Stimulated activated CD4-positive, alpha-beta T cell treated with anti-CD3 and anti-CD28 coated beads, Interleukin-4, amount 100 ng/mL, for 1 hour (primary cell): Measurements from ENCODE around the gene VRTN.
"Not testable (repeated sequence)": the region's sequence is repeated elsewhere in the genome, so short reads cannot be mapped to it uniquely, and the experiment has no call there.

Experiments used
- DNase-seq: peaks from one replicate; pipeline ENCODE4 v3.0.0-alpha.2; 2020

VRTN gene

DNA sequence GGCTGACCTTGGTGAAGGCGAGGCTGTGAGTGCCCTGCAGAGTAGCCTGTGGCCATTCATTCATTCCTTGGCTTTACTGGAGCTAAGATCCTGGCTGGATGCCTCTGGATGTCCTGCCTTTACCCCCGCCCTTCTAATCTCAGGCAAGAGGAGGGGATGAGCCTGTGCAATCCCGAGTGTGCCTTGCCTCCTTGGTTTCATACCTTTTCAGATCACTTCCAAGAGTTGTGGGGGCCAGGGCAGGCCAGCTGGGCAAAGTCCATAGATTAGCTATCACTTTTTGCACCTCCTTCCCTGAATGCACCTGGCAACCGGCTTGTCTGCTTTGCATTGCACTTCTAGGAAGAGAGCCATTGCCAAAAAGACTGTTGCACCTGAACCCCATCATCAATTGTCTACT, 1.5 kb downstream of the VRTN start:
- no peak for DNase-seq

DNA sequence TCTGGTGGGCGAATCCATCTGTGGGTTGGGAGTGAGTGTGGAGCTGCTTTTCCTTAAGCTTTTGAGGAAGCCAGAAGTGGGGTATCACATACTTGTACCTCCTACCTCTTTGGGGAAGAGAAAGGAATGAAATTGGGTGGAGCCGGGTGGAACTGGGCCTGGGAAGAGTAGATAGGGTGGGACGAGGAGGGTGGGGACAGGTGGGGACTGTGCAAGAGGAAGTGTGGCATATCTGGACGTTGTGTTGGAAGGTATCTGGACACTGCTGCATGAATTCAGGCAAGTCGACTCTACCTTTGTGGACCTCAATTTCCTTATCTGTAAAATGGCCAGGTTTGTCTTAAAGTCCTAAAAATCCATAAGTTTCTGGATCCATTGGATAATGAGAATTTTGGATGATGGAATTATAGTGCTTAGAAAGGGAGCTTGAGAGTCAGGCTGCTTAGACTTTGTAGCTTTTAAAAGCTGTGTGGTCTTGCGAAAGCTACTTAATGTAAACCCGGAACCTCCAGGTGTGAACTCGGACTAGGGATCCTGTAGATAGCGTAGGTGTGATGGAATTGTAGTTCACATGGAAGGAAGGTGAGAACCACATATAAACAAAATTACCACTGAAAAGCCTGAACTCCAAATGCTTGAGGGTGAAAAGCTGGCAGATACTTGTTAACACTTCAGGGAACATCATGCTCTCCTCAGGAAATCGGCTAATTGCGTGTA, 2.1 kb downstream of the VRTN start:
- no peak for DNase-seq

DNA sequence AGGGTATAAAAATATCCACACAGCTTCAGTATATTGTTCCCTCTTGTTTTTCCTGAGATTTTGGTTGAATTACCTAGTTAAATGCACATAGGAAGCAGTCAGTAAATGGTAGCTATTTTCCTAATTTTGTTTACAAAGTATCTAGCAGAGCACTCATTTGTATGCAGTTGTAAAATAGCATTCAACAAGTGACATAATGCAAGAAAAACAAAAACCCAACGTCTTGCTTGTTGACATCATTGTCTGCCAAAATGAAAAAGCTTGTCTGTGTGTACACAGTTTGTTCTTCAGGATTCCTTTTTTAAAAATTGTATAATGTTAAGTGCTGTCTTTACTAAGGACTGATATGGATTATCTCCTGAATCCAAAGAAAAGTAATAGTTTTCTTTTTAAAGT, 2.7 kb downstream of the VRTN start:
- no peak for DNase-seq

DNA sequence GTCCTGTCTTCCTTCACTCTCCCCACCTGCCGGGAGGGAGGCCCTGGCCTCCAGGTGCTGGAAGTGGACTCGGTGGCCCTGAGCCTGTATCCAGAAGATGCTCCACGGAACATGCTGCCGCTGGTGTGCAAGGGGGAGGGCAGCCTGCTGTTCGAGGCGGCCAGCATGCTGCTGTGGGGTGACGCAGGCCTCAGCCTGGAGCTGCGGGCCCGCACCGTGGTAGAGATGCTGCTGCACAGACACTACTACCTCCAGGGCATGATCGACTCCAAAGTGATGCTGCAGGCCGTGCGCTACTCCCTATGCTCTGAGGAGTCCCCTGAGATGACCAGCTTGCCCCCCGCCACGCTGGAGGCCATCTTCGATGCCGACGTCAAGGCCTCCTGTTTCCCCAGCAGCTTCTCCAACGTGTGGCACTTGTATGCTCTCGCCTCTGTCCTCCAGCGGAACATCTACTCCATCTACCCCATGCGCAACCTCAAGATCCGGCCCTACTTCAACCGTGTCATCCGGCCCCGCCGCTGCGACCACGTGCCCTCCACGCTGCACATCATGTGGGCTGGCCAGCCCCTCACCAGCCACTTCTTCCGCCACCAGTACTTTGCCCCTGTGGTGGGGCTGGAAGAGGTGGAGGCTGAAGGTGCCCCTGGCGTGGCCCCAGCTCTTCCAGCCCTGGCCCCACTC, 8.8 kb downstream of the VRTN start:
- DNase-seq, result no peak

DNA sequence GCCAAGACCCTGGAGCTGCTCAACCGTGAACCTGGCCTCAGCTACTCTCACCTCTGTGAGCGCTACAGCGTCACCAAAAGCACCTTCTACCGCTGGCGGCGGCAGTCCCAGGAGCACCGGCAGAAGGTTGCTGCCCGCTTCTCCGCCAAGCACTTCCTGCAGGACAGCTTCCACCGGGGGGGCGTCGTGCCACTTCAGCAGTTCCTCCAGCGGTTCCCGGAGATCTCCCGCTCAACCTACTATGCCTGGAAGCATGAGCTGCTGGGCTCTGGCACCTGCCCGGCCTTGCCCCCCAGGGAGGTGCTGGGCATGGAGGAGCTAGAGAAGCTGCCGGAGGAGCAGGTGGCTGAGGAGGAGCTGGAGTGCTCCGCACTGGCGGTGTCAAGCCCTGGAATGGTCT, 9.3 kb downstream of the VRTN start:
- DNase-seq, result no peak

DNA sequence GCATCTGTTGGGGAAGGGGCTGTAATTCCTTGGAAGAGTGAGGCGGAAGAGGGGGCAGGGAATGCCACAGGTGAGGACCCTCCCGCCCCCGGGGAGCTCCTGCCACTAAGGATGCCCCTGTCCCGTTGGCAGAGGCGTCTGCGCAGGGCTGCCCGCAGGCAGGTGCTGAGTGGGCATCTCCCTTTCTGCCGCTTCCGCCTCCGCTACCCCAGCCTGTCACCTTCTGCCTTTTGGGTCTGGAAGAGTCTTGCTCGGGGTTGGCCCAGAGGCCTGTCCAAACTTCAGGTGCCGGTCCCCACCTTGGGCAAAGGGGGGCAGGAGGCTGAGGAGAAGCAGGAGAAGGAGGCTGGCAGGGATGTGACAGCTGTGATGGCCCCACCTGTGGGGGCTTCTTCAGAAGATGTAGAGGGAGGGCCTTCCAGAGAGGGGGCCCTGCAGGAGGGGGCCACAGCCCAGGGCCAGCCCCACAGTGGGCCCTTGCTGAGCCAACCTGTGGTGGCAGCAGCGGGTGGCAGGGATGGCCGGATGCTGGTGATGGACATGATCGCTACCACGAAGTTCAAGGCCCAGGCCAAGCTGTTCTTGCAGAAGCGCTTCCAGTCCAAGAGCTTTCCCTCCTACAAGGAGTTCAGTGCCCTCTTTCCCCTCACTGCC, 10.0 kb downstream of the VRTN start:
- DNase-seq, result no peak

DNA sequence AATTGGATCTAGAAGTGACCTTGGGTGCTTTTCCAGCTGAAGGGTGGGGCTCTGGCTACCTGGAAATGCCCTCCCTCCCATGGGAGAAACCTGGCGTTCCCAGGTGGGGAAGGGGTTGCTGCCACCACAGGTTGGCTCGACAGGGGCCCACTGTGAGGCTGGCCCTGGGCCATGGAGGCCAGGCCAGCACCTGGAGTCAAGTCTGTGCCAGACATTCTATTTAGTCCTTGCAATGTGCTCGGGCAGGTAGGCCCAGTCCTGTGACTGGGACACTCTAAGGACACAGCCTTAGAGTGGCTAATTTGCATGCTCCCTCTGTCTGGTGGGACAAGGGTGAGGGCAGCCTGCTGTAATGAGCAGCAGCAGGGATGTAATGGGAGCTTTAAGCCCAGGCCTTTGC, 11.9 kb downstream of the VRTN start:
- no peak for DNase-seq

DNA sequence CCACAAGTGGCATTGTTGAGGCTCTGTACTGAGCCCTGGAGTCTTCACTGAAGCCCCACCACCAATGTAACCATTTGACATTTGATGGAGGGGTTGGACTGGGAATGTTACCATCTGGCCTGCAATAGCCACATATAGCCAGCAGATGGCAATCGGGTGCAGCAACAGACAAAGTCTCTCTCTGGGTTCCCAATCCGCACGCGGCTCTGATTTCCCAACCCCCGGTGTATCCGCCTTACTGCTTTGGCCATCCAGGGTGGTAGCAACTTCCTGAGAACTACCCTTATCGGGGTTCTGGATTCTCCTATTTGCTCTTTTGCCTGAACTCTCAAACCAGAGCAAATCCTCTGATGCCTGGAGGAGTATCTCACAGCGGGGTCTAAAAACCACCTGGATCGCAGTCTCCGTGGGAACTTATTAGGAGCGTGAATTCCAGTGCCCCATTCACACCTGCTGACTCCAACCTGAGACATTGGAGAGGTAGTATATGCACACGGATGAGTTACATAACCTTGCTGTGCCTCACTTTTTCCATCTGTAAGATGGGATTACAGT, 14.2 kb downstream of the VRTN start:
- peak; percentile 66 for DNase-seq

DNA sequence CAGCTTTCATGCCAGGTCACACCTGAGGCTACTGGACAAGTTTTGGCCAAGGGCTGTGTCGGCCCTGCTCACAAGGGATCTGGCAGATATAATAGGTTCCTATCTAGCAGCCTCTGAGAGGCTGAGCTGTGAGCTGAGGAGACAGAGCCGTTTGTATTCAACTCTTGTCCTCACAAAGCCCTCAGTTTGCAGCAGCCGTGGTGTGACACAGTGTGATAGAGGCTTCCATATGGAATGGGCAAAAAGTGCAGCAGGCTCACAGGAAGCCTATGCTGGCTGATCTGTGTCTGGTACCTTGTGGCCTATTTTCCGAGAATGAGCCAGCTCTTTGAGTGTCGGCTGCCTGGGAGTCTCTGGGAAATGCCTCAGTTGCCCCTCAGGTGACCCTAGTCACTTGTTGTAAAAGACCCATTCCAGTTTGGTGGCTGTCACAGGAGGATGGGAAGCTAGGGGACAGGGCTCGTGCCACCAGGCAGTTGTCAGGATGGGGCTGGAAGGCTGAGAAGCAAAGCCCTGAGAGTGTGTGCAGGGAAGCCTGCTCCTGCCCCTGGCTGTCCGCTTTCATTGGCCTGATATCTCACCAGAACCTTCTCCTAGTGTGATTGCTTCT, 16.1 kb downstream of the VRTN start:
- no peak for DNase-seq

DNA sequence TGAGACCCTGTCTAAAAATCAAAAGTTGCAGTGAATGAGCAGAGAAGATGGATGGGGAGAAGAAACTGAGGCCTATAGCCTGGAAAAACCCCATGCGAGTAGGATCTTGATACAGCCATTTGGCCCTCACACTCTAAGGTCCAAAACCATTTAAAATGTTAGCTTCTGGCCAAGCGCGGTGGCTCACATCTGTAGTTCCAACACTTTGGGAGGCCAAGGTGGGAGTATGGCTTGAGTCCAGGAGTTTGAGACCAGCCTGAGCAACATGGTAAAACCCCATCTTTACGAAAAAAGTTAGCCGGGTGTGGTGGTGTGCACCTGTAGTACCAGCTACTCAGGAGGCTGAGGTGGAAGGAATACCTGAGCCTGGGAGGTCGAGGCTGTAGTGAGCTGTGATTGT, 19.8 kb downstream of the VRTN start:
- DNase-seq, result no peak

DNA sequence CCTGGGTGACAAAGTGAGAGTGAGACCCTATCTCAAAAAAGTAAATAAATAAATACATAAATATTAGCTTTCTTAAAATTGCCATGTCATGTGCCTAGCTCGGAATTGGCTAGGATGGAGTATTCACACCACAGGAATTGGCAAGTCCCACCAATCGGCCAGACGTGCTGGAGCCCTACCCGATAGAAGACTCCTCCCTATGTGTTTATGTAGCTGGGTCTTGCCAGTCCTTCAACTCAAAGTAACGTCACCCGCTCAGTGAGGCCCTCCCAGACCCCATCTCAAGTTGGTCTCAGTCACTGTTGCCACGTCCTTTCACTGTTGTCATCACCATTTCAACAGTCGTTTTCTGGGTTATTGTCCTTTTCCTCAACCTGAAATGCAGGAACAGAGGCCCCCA, 20.2 kb downstream of the VRTN start:
- DNase-seq, result no peak

DNA sequence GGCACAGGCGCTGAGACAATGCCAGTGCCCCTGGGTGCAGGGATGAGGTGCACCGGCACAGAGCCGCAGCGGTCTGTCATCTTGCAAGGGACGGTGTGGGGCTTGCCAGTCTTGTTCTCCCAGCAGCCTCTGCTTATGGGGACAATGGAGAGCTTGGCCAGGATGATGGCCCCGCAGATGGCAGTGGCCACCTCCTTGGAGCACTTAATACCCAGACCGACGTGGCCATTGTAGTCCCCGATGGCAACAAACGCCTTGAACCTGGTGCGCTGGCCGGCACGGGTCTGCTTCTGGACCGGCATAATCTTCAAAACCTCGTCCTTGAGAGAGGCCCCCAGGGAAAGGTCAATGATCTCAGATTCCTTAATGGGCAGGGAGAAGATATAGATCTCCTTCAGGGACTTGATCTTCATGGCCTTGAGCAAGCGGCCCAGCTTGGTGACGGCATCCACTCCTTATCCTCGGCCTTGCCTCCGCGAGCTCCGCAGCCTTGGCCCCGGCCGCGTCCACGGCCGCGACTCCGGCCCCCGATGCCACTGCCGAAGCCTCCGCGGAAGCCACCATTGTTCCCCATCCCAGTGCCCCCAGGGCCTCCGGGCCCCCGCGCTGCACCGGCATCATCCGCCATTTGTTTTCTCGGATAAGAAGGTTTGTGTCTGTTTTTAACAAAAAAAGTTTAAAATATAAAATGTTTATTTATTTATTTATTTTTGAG, 29.9 kb downstream of the VRTN start:
- DNase-seq, result no peak

DNA sequence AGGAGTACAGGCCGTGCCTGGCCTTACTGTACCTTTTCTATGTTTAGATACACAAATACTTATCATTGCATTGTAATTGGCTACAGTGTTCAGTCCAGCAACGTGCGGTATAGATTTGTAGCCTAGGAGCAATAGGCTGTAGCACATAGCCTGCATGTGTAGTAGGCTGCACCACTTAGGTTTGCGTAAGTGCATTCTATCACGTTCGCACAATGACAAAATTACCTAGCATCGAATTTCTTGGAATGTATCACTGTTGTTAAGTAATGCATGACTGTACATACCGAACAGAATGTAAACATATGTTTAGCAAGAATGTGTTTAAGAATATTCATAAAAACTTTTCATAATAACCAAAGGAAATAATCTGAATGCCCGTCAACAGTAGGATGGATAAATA, 31.9 kb downstream of the VRTN start:
- no peak for DNase-seq

DNA sequence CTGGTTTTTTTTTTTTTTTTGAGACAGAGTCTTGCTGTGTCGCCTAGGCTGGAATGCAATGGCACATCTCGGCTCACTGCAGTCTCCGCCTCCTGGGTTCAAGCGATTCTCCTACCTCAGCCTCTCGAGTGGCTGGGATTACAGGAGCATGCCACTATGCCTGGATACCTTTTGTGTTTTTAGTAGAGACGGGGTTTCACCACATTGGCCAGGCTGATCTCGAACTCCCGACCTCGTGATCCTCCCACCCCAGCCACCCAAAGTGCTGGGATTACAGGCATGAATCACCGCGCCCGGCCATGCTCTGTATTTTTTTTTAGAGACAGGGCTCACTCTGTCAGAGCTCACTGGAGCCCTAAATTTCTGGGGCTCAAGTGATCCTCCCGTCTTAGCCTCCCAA, 32.6 kb downstream of the VRTN start:
- DNase-seq, result no peak

DNA sequence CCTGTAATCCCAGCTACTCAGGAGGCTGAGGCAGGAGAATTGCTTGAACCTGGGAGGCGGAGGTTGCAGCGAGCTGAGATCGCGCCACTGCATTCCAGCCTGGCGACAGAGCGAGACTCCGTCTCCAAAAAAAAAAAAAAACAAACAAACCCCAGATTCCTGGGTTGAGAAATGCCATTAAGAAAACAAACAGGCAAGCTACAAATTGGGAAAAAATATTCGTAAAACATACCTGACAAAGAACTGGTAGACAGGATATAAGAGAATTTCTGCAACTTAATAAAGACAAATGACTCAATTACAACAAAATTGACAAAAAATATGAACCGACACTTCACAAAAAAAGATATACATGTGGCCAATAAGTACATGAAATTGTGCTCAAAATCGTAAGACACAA, 33.3 kb downstream of the VRTN start:
- not testable (repeated sequence) for DNase-seq

DNA sequence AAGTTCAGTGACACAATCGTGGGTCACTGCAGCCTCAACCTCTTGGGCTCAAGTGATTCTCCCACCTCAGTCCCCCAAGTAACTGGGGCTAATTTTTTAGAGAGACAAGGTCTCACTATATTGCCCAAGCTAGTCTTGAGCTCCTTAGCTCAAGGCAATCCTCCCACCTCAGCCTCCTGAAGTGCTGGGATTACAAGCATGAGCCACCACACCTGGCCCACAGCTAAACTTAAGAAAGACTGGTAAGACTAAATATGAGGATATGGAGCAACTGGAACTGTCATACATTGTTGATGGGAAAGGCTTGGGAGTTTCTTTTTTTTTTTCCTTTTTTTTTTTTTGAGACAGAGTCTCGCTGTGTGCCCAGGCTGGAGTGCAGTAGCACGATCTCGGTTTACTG, 34.0 kb downstream of the VRTN start:
- DNase-seq, result no peak

DNA sequence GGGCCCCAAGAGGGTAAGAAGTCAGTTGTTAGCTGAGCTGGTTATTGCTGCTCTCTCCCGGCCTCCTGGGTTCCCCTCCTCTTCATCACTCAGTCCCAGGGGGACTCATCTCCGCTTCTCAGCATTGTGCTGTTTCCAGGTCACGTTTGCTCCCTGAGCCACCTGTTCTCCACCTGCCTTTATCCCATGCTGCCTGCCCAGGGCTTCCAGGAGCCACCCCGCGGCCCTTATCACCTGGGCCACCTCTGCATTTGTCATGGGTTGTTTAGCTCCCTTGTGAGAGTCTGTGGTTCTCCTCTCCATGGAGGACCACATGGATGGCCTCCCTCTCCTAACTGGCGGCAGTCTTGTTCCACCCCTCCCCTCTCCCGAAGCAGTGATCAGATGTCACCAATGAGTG, 41.7 kb downstream of the VRTN start:
- no peak for DNase-seq

DNA sequence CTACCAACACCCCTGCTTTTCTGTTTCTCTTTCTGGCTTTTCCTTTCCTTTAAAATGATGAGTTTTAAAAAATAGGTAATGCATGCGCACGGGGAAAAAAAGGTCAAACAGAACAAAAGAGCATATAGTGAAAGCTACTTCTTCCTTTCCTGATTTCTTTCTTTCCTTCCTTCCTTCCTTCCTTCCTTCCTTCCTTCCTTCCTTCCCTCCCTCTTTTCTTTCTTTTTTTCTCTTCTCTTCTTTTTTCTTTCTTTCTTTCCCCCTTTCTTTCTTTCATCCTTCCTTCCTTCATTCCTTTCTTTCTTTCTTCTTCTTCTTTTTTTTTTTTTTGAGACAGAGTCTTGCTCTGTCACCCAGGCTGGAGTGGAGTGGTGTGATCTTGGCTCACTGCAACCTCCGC, 42.2 kb downstream of the VRTN start:
- not testable (repeated sequence) for DNase-seq

DNA sequence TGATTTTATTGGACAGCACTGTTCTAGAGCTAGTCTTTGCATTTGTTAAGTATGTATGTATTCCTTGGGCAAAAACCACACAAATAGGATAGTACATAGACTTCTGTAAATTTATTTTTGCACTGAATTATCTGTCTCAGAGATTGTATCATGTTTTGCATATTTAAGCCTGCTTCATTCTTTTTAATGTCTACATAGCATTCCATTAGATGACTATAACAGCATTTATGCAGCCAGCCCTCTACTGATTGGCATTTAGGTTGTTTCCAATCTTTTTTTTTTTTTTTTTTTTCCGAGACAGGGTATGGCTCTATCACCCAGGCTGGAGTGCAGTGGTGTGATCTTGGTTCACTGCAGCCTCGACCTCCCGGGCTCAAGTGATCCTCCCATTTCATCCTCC, 43.2 kb downstream of the VRTN start:
- DNase-seq, result no peak

DNA sequence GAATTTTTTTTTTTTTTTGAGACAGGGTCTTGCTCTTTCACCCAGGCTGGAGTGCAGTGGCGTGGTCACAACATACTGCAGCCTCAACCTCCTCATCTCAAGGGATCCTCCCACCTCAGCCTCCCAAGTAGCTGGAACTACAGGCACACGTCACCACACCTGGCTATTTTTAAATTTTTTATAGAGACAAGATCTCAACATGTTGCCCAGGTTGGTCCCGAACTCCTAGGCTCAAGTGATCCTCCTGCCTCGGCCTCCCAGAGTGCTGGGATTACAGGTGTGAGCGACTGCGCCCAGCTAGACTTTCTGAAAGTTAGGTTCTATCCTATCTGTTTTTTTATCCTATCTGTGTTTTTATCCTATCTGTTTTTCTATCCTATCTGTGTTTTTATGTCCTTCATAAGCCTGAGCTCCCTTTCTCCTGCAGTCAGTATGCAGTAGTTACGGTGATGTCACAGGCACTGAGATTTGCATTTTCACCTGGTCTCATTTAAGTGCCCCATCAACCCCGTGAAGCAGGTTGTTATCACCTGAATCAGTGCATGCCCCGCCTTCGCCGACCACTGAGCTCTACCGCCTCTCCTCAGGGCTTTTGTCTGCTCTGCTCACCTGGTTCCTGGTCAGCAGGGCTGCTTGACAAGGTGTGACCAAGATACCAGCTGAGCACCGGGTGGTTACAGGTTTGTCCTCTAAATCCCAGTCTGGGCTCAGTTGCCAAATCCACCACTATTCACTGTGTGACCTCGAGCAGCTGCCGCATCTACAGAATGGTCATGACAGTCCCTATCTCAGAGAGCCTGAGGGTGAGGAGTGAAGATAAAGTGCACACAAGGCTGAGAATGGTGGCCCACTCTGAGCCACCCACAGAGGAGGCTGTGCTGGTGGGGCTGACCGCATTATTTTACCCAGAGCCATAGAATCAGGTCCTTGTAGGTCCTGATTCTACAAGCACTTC, 44.6 kb downstream of the VRTN start:
- DNase-seq, result no peak

DNA sequence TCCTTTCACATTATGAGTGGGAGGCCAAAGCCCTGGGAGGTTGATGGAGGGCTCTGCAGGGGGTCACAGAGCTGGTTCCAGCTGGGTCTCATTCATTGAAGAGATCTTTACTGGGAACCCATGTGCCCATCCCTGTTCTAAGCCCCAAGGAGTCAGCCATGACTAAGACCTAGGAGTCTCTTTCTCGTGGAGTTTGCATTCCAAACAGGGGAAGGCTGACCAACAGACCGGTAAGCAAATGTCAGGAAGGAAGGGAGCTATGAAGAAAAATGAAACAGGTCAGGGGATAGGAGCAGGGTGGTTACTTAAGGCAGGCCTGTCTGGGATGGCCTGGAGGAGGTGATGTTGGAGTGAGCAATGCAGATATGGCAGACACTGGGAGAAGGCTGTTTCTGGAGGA, 46.3 kb downstream of the VRTN start:
- DNase-seq, result no peak

DNA sequence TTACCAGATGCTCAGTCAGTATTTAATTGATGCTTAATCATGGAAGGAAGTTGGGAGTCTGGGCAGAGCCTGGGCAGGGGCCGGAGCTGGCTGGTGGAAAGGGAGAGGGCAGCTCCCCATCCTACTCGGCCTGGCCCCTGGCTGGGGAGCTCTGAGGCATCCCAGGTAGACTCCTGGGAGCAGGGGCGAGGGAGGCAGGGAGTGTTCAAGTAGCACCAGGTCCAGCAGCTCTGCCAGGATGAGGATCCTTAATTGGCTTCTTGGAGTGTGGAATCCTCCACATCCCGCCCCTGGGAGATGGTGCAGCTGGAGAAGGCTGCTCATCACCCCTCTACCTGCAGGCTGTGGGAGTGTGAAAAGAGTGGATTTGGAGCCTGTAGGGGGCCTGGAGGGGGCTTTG, 46.8 kb downstream of the VRTN start:
- no peak for DNase-seq
